Esophagus muscularis mucosa (tissue), 3 donors: ENCODE results near the gene EPS8L3.

Source experiments
- CTCF ChIP-seq, 3 experiments: fragments of 200-600 bp in 2 of 3; fragments of 450-650 bp in 1 of 3; sonication (generic) in 2 of 3; IDR thresholded peaks; one replicate each; pipeline ENCODE4 v1.5.1; 2017 to 2019; ENCODE audit warnings: antibody characterized with exemption in 3 of 3, mild to moderate bottlenecking in 2 of 3, moderate library complexity in 1 of 3
- POLR2A ChIP-seq: fragments of 450-650 bp; IDR thresholded peaks from one replicate; pipeline ENCODE4 v1.6.1; 2017; ENCODE audit warnings: antibody characterized with exemption, moderate library complexity, mild to moderate bottlenecking, low read depth
- POLR2AphosphoS5 ChIP-seq, 2 donors: sonication (generic); formaldehyde crosslinking; IDR thresholded peaks; one replicate each; pipeline ENCODE4 v1.6.1; 2017; ENCODE audit warnings: antibody characterized with exemption in 2 of 2

GRCh38 chr1:109733236-109733870 lies 30.4 kb downstream of the EPS8L3 start:
- TF ChIP-seq POLR2A (no peak), CTCF (IDR thresholded peaks at IDR 0.05) (no peak), POLR2AphosphoS5 (IDR thresholded peaks at IDR 0.05) (no peak)
